ENCODE measurements around the gene AKR1C4. TPM values are rescaled to one million over a fixed set of nuclear protein-coding genes. Genes with fewer than 3 reads are reported as not detected.

Gene AKR1C4
- total RNA-seq, 2 donors from 2014 or later, result not detected

DNA sequence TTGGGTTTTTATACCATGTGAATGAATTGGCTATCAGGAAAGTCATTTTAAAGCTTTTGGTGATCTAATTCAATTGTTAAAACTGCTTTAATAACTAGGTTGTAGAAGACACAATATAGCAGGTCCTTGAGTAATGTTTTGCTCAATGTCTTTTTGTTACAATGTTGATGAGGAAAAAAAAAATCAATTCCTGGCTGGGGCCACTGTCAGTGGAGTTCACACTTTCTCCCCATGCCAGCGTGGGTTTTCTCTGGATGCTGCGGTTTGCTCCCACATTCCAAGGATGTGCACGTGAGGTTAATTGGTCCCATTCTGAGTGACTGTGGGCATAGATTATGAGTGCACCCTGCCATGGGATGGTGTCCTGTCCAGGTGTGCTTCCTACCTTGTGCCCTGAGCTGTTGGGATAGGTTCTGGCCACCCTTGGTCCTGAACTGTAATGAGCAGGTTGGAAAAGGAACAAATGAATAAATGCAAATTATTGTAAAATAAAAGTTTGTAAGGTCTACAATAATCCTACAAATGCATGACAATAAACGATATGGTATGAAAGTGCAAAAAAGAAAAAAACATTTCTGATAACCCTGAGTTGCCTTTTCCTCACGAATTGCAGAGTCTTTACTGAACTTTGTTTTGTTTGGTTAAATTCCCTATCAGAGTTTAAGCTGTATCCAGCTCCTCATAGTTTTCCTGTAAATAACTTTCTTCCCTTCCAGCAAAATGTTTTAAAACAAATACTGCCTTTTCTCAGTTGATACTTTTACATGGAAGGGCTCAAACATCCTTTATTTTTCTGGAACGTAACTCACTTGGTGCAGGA, 62.7 kb downstream of the AKR1C4 start:
- H3K27me3 ChIP-seq, result no peaks in the 10 kb centered on the region
- H3K27ac ChIP-seq, result no peak overlapping the region
- DNase-seq (ENCODE audit: low spot score), result no peak
- TF ChIP-seq, protein P1, sequence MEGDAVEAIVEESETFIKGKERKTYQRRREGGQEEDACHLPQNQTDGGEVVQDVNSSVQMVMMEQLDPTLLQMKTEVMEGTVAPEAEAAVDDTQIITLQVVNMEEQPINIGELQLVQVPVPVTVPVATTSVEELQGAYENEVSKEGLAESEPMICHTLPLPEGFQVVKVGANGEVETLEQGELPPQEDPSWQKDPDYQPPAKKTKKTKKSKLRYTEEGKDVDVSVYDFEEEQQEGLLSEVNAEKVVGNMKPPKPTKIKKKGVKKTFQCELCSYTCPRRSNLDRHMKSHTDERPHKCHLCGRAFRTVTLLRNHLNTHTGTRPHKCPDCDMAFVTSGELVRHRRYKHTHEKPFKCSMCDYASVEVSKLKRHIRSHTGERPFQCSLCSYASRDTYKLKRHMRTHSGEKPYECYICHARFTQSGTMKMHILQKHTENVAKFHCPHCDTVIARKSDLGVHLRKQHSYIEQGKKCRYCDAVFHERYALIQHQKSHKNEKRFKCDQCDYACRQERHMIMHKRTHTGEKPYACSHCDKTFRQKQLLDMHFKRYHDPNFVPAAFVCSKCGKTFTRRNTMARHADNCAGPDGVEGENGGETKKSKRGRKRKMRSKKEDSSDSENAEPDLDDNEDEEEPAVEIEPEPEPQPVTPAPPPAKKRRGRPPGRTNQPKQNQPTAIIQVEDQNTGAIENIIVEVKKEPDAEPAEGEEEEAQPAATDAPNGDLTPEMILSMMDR (IDR thresholded peaks at IDR 0.05), result no peak
- peaks cover 0 to 9% of the 10 kb centered on the region in 2 donors for H3K9me3 ChIP-seq
- no peaks in the 10 kb centered on the region for H3K36me3 ChIP-seq
- no peak overlapping the region for H3K4me3 ChIP-seq
- H3K4me1 ChIP-seq, result no peaks in the 10 kb centered on the region

DNA sequence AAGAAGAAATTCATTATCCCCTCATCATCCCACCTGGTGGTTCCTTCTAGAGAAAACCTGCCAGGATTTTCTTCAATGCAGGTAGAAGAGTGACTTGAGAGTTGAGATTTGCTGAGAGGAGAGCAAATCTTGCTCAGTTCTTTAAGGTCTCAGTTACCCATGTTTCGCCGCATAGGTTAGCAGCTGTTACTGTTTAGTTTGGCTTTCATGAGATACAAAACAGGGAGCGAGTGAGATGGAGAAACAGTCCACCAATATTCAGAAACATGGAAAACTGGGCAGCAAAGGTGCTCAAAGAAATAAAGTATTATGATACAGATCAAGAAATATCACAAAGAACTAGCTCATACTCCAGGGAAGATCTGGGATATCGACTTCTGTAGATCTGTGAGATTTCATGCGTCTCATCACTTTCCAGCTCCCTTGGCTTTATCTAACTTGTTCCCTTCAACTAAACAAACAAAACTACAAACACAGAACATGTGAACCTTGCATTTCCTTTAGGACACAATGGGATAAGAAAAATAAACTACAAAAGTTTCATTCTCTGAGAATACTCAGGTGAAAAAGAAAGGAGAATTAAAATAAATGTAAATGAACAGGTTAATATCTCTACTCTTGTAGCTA, 63.4 kb downstream of the AKR1C4 start:
- Histone ChIP-seq H3K4me3 (no peak overlapping the region), H3K36me3 (no peaks in the 10 kb centered on the region), H3K27ac (no peak overlapping the region), H3K4me1 (no peaks in the 10 kb centered on the region), H3K9me3 (peaks cover 0 to 16% of the 10 kb centered on the region in 2 donors), H3K27me3 (no peaks in the 10 kb centered on the region)
- TF ChIP-seq, protein P1 (IDR thresholded peaks at IDR 0.05), result no peak
- no peak for DNase-seq (ENCODE audit: low spot score)

DNA sequence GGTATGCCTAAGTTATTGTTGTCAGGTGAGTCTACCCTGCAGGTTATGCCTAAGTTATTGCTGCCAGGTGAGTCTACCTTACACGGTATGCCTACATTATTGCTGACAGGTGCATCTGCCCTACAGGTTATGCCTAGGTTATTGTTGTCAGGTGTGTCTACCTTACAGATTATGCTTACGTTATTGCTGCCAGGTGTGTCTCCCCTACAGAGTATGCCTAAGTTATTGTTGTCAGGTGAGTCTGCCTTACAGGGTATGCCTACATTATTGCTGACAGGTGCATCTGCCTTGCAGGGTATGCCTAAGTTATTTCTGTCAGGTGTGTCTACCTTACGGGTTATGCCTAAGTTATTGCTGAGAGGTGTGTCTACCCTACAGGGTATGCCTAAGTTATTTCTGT, 64.2 kb downstream of the AKR1C4 start:
- H3K27me3 ChIP-seq, result no peaks in the 10 kb centered on the region
- H3K4me1 ChIP-seq, result no peaks in the 10 kb centered on the region
- no peak overlapping the region for H3K4me3 ChIP-seq
- TF ChIP-seq, protein P1 (IDR thresholded peaks at IDR 0.05), result no peak
- H3K9me3 ChIP-seq, result peaks cover 0 to 16% of the 10 kb centered on the region in 2 donors
- H3K36me3 ChIP-seq, result no peaks in the 10 kb centered on the region
- DNase-seq (ENCODE audit: low spot score), result no peak
- H3K27ac ChIP-seq, result no peak overlapping the region

DNA sequence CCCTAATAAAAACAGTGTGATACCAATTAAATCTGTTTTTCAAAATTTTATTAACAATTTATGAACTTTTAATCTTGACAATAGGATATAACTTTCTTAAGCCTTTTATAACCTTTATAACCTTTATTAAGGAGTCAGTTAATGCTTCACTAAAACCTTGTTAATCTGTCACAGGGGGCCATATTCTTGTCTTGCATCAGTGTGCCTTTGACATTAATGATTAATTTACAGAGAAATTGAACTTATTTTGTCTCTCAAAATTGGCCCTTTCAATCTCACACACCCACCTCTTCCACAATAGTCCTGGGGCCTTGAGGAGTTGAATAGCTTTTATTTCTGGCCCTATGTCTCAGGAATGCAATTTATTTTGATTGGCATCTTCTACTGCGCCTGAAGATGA, 68.5 kb downstream of the AKR1C4 start:
- H3K4me3 ChIP-seq, result no peak overlapping the region
- TF ChIP-seq, protein P1 (IDR thresholded peaks at IDR 0.05), result no peak

GRCh38 chr10:5266351-5266750, 69.7 kb downstream of the AKR1C4 start:
- H3K27ac ChIP-seq, result no peak overlapping the region
- no peaks in the 10 kb centered on the region for H3K4me1 ChIP-seq
- no peaks in the 10 kb centered on the region for H3K36me3 ChIP-seq
- no peak overlapping the region for H3K4me3 ChIP-seq
- peaks cover 0 to 31% of the 10 kb centered on the region in 2 donors for H3K9me3 ChIP-seq
- H3K27me3 ChIP-seq, result no peaks in the 10 kb centered on the region
- DNase-seq (ENCODE audit: low spot score), result no peak
- TF ChIP-seq, protein P1 (IDR thresholded peaks at IDR 0.05), result no peak

More for the DNA sequence above, 68.5 kb downstream of the AKR1C4 start:
- Histone ChIP-seq H3K36me3 (no peaks in the 10 kb centered on the region), H3K27ac (no peak overlapping the region), H3K4me1 (no peaks in the 10 kb centered on the region), H3K27me3 (no peaks in the 10 kb centered on the region), H3K9me3 (peaks cover 0 to 31% of the 10 kb centered on the region in 2 donors)
- DNase-seq (ENCODE audit: low spot score), result no peak

All from right atrium auricular region (tissue), 2 donors.